IMR-90 (cell line): ENCODE measurements around the gene SYCE3. TPM values are rescaled to one million over a fixed set of nuclear protein-coding genes. Genes with fewer than 3 reads are reported as not detected.

Experiments
- ATAC-seq: fragments of 200-7000 bp; cut with Tn5 transposase; 2 replicates; pipeline ENCODE4 v1.9.1; 2020; ENCODE audit warnings: low read depth, mild to moderate bottlenecking, moderate library complexity
- BruUV-seq: library from RNA; stranded (reverse); fragments of 400-500 nt; replicated peaks from 2 replicates; lab custom pipeline; 2021; lab: Mats Ljungman, UMichigan
- CTCF ChIA-PET: fragments of 300-600 bp; formaldehyde crosslinking; extraction: SDS; loops from one replicate; lab custom pipeline; 2021; ENCODE audit warnings: antibody characterized with exemption; lab: Yijun Ruan, JAX
- POLR2A ChIA-PET: fragments of 300-600 bp; sonication (Branson Sonifier 250); formaldehyde crosslinking; loops from one replicate; lab custom pipeline; 2022; ENCODE audit warnings: antibody characterized with exemption; ENCODE audit not compliant: unreplicated experiment; lab: Charles Lee
- DNase-seq: peaks from one replicate; pipeline ENCODE4 v3.0.0; 2013
- H2AFZ ChIP-seq: replicated peaks from 2 replicates; pipeline ENCODE3; 2013; ENCODE audit warnings: low read length, mild to moderate bottlenecking; ENCODE audit not compliant: poor library complexity
- H2AK5ac ChIP-seq: 2 replicates; pipeline ENCODE4 v1.6.1; 2013; ENCODE audit warnings: low read depth, low read length, inconsistent platforms
- H2AK9ac ChIP-seq: replicated peaks from 2 replicates; pipeline ENCODE3; 2013; ENCODE audit warnings: mild to moderate bottlenecking, low read depth, low read length, moderate library complexity; ENCODE audit not compliant: poor library complexity
- H2BK120ac ChIP-seq: 2 replicates; pipeline ENCODE4 v1.6.1; 2013; ENCODE audit warnings: low read depth, low read length, inconsistent platforms
- H2BK15ac ChIP-seq: 3 replicates; pipeline ENCODE4 v1.6.1; 2013; ENCODE audit warnings: low read depth, low read length, inconsistent platforms
- H2BK20ac ChIP-seq: 2 replicates; pipeline ENCODE4 v1.6.1; 2013; ENCODE audit warnings: low read depth, mild to moderate bottlenecking, inconsistent platforms, low read length, moderate library complexity
- H2BK5ac ChIP-seq: 2 replicates; pipeline ENCODE4 v1.6.1; 2013; ENCODE audit warnings: mild to moderate bottlenecking, low read depth, low read length, inconsistent platforms; ENCODE audit not compliant: poor library complexity, severe bottlenecking
- H3K14ac ChIP-seq: replicated peaks from 2 replicates; pipeline ENCODE4 v1.6.1; 2013; ENCODE audit warnings: low read depth, low read length, inconsistent platforms
- H3K18ac ChIP-seq: 2 replicates; pipeline ENCODE4 v1.6.1; 2013; ENCODE audit warnings: low read depth, low read length, control low read depth
- H3K23ac ChIP-seq: 2 replicates; pipeline ENCODE4 v1.6.1; 2013; ENCODE audit warnings: low read depth, low read length, inconsistent platforms
- H3K27ac ChIP-seq: 2 replicates; pipeline ENCODE4 v1.5.1; 2013; ENCODE audit warnings: mild to moderate bottlenecking, control low read depth, low read length; ENCODE audit not compliant: insufficient read depth
- H3K27me3 ChIP-seq: 2 replicates; pipeline ENCODE4 v1.6.1; 2013; ENCODE audit warnings: low read length; ENCODE audit not compliant: control insufficient read depth, insufficient read depth
- H3K36me3 ChIP-seq: 2 replicates; pipeline ENCODE4 v1.6.1; 2013; ENCODE audit warnings: low read length, mixed read lengths; ENCODE audit not compliant: control insufficient read depth, insufficient read depth
- H3K4ac ChIP-seq: 2 replicates; pipeline ENCODE4 v1.6.1; 2013; ENCODE audit warnings: low read depth, low read length, inconsistent platforms
- H3K4me1 ChIP-seq: 2 replicates; pipeline ENCODE4 v1.6.1; 2013; ENCODE audit warnings: low read length, mixed read lengths; ENCODE audit not compliant: control insufficient read depth, insufficient read depth
- H3K4me2 ChIP-seq: 2 replicates; pipeline ENCODE4 v1.6.1; 2013; ENCODE audit warnings: low read depth, mild to moderate bottlenecking, control low read depth, low read length, moderate library complexity
- H3K4me3 ChIP-seq: 2 replicates; pipeline ENCODE4 v1.5.1; 2013; ENCODE audit warnings: low read depth, mild to moderate bottlenecking, control low read depth, low read length, moderate library complexity; ENCODE audit not compliant: insufficient read depth
- H3K56ac ChIP-seq: 2 replicates; pipeline ENCODE4 v1.6.1; 2013; ENCODE audit warnings: low read length, inconsistent platforms; ENCODE audit not compliant: insufficient read depth; ENCODE audit errors: extremely low read depth
- H3K79me1 ChIP-seq, 2 experiments: 2 replicates each; pipeline ENCODE4 v1.6.1; 2013; ENCODE audit warnings: low read length in 2 of 2, inconsistent platforms in 1 of 2, low read depth in 1 of 2
- H3K9ac ChIP-seq: 2 replicates; pipeline ENCODE4 v1.6.1; 2013; ENCODE audit warnings: low read depth, low read length, control low read depth
- H3K9me1 ChIP-seq: 2 replicates; pipeline ENCODE4 v1.6.1; 2013; ENCODE audit warnings: low read length, inconsistent platforms; ENCODE audit not compliant: insufficient read depth
- H3K9me3 ChIP-seq: 2 replicates; pipeline ENCODE4 v1.6.1; 2013; ENCODE audit warnings: low read length; ENCODE audit not compliant: control insufficient read depth, insufficient read depth
- H4K20me1 ChIP-seq: 2 replicates; pipeline ENCODE4 v1.6.1; 2013; ENCODE audit warnings: low read length, inconsistent platforms; ENCODE audit not compliant: insufficient read depth
- H4K5ac ChIP-seq: 2 replicates; pipeline ENCODE4 v1.6.1; 2013; ENCODE audit warnings: mild to moderate bottlenecking, low read depth, low read length, control low read depth
- H4K8ac ChIP-seq, 2 experiments: 2 replicates each; pipeline ENCODE4 v1.6.1; 2013; ENCODE audit warnings: low read depth in 2 of 2, low read length in 2 of 2, control low read depth in 1 of 2, inconsistent platforms in 1 of 2
- H4K91ac ChIP-seq: 2 replicates; pipeline ENCODE4 v1.6.1; 2013; ENCODE audit warnings: low read depth, low read length, inconsistent platforms; ENCODE audit not compliant: insufficient read depth
- BHLHE40 ChIP-seq: fragments of 150-350 bp; IDR thresholded peaks from 2 replicates; pipeline ENCODE4 v1.6.1; 2016; ENCODE audit warnings: mild to moderate bottlenecking, low read depth, low read length
- CEBPB ChIP-seq: IDR thresholded peaks from 2 replicates; pipeline ENCODE4 v1.6.1; 2012; ENCODE audit warnings: low read depth, low read length, improper control_type of control experiment
- CHD1 ChIP-seq: IDR thresholded peaks from 2 replicates; pipeline ENCODE4 v1.6.1; 2012; ENCODE audit warnings: low read depth, low read length, improper control_type of control experiment
- FOS ChIP-seq: fragments of 150-350 bp; IDR thresholded peaks from 2 replicates; pipeline ENCODE4 v1.6.1; 2016; ENCODE audit warnings: low read depth, low read length
- MAZ ChIP-seq: IDR thresholded peaks from 2 replicates; pipeline ENCODE4 v1.6.1; 2012; ENCODE audit warnings: low read depth, mild to moderate bottlenecking, low read length, improper control_type of control experiment, moderate library complexity, borderline replicate concordance
- MXI1 ChIP-seq: IDR thresholded peaks from 2 replicates; pipeline ENCODE4 v1.6.1; 2012; ENCODE audit warnings: low read depth, mild to moderate bottlenecking, low read length, moderate library complexity, borderline replicate concordance
- POLR2A ChIP-seq: IDR thresholded peaks from 2 replicates; pipeline ENCODE4 v1.6.1; 2012; ENCODE audit warnings: mild to moderate bottlenecking, low read depth, low read length
- RAD21 ChIP-seq: IDR thresholded peaks from 2 replicates; pipeline ENCODE4 v1.6.1; 2012; ENCODE audit warnings: low read length, improper control_type of control experiment
- RCOR1 ChIP-seq: IDR thresholded peaks from 2 replicates; pipeline ENCODE4 v1.6.1; 2012; ENCODE audit warnings: mild to moderate bottlenecking, low read length, improper control_type of control experiment; ENCODE audit not compliant: insufficient replicate concordance
- RFX5 ChIP-seq: IDR thresholded peaks from 2 replicates; pipeline ENCODE4 v1.8.0; 2012; ENCODE audit warnings: low read depth, mild to moderate bottlenecking, low read length, moderate library complexity
- SMC3 ChIP-seq: fragments of 150-350 bp; IDR thresholded peaks from 2 replicates; pipeline ENCODE4 v1.6.1; 2016; ENCODE audit warnings: low read depth, mild to moderate bottlenecking, antibody characterized with exemption, low read length, moderate library complexity
- WGBS, 2 experiments: methylation state at CpG; one replicate each; pipeline versions ENCODE4 v1.1.5 to v1.1.7; 2013; ENCODE audit warnings: missing lambda C conversion rate in 2 of 2; ENCODE audit not compliant: insufficient read length in 1 of 2; ENCODE audit errors: extremely low coverage in 2 of 2; 5-methylcytosine and 5-hydroxymethylcytosine counted together
- dilution Hi-C: fragments of 300-500 bp; cut with HindIII; formaldehyde crosslinking; loops from one replicate; pipeline ENCODE4 v1.14.3; 2018; ENCODE audit warnings: low sequenced_read_pairs; ENCODE audit not compliant: unreplicated experiment
- in situ Hi-C: fragments of 300-500 bp; cut with MboI; formaldehyde crosslinking; loops from 3 replicates; pipeline ENCODE4 v1.14.3; 2019; ENCODE audit warnings: low sequenced_read_pairs, inconsistent platforms, mixed read lengths
- intact Hi-C: fragments of 100-400 bp; cut with micrococcal nuclease; formaldehyde crosslinking; loops from 2 replicates; pipeline ENCODE4 v1.10.0; 2022
- polyA plus RNA-seq, 3 experiments: library from polyadenylated mRNA; depleted of rRNA; stranded (reverse); fragments of >200 nt; gene quantifications; 2 replicates each; pipeline ENCODE4 v1.2.3, GENCODE V29; 2012; ENCODE audit warnings: low replicate concordance in 1 of 3
- total RNA-seq: library from RNA; depleted of rRNA; stranded (reverse); fragments of >200 nt; gene quantifications from 2 replicates; pipeline ENCODE4 v1.2.3, GENCODE V29; 2012
- TF ChIP-seq, protein P1 (sequence below): fragments of 150-350 bp; IDR thresholded peaks from 2 replicates; pipeline ENCODE4 v1.6.1; 2017; ENCODE audit warnings: mild to moderate bottlenecking, antibody characterized with exemption, low read length, low read depth
- TF ChIP-seq, protein P2 (sequence below): fragments of 150-350 bp; IDR thresholded peaks from 2 replicates; pipeline ENCODE4 v1.6.1; 2016; ENCODE audit warnings: low read depth, mild to moderate bottlenecking, low read length, moderate library complexity, borderline replicate concordance
- TF ChIP-seq, protein P3 (sequence below): conservative IDR thresholded peaks from 2 replicates; pipeline ENCODE4 v1.5.1; 2012; ENCODE audit warnings: mild to moderate bottlenecking, low read depth, low read length, improper control_type of control experiment

SYCE3 gene
- total and polyA plus RNA-seq, 2 of the 4 experiments (the other 2 are of a cell fraction), result not detected

DNA sequence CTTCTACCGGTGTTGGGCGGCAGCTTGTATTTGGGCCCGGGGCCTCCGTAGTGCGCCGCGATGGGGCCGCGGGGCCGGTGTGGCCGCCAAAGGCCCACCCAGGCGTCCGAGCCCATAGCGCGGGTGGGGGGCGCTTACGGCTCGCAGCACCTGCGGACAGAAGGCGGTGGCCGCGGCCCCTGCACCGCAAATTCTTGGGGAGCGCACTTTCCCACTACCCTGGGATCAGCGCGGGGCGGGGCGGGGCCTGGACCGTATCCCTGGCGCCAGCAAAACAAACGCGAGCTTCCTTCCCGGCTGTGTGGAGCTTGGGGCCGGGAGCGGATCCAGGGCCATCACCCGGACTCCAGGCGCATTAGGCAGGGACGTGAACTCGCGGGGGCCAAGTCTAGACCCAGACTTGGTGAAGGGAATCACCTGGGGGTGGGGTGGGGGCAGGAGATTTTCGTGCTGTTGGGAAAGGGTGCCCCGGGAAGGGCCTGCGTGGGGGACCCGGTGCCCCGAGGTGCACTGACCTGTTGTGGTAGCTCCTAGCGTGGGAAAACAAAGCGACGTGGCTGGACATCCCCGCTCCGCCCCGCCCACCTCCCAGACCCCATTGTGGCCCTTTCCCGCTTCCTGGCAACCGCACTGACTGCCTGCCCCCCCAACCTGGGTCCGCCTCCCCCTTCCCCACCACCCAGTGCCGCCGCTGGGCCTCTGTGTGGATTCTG, 30.6 kb downstream of the SYCE3 start:
- Histone ChIP-seq H4K8ac (peak overlapping the region in 1 of 2 experiments; percentile 26; a peak in 2 of 4 replicates), H3K4me2 (peak overlapping the region; percentile 69), H2AFZ (peak overlapping the region; percentile 81), H3K4ac (0 out of 2 replicates have a peak overlapping the region, but pooled peaks have one; percentile 15), H4K20me1 (no peaks in the 10 kb centered on the region), H2BK20ac (no peak overlapping the region), H2BK15ac (no peak overlapping the region), H3K9ac (peak overlapping the region; percentile 49; the same call in 1 of the 2 replicates), H3K79me1 (peaks cover 4 to 13% of the 10 kb centered on the region in 2 experiments; a peak in 2 of 4 replicates), H3K23ac (no peak overlapping the region), H4K91ac (no peak overlapping the region), H2BK120ac (no peak overlapping the region), H3K56ac (no peak overlapping the region), H3K14ac (no peak overlapping the region; the same call in 1 of the 2 replicates), H3K9me1 (peaks cover 8% of the 10 kb centered on the region; the same call in 1 of the 2 replicates), H3K18ac (no peak overlapping the region), H3K4me3 (peak overlapping the region; percentile 39), H3K9me3 (no peaks in the 10 kb centered on the region), H3K4me1 (peaks cover 13% of the 10 kb centered on the region), H2AK5ac (peak overlapping the region; percentile 31; the same call in 1 of the 2 replicates), H3K27ac (no peak overlapping the region; the same call in 1 of the 2 replicates), H2AK9ac (peak overlapping the region; percentile 73), H3K27me3 (peaks cover 5% of the 10 kb centered on the region; the same call in 1 of the 2 replicates), H3K36me3 (no peaks in the 10 kb centered on the region), H4K5ac (no peak overlapping the region; the same call in 1 of the 2 replicates), H2BK5ac (no peak overlapping the region)
- BruUV-seq, result no TSS peak
- dilution Hi-C loops (no loop called here), in situ Hi-C loops (no loop called here), intact Hi-C loops (no loop called here)
- DNase-seq (peak; percentile 41), ATAC-seq (peak; percentile 67)
- CTCF ChIA-PET, result no interaction called here
- WGBS, 2 experiments, result 1% methylated on average over 29 of the region's 56 CpGs; no CpG with 5 or more reads in 1 of the 2 experiments
- POLR2A ChIA-PET, result no interaction called here
- no peak for TF ChIP-seq MXI1
- TF ChIP-seq FOS, result no peak
- no peak for TF ChIP-seq MAZ
- no peak for TF ChIP-seq POLR2A
- no peak for TF ChIP-seq CEBPB
- TF ChIP-seq RFX5, result no peak
- TF ChIP-seq BHLHE40, result no peak
- TF ChIP-seq CHD1, result no peak
- no peak for TF ChIP-seq RAD21
- no peak for TF ChIP-seq SMC3
- TF ChIP-seq, protein P1, sequence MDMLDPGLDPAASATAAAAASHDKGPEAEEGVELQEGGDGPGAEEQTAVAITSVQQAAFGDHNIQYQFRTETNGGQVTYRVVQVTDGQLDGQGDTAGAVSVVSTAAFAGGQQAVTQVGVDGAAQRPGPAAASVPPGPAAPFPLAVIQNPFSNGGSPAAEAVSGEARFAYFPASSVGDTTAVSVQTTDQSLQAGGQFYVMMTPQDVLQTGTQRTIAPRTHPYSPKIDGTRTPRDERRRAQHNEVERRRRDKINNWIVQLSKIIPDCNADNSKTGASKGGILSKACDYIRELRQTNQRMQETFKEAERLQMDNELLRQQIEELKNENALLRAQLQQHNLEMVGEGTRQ, result no peak
- TF ChIP-seq, protein P2, sequence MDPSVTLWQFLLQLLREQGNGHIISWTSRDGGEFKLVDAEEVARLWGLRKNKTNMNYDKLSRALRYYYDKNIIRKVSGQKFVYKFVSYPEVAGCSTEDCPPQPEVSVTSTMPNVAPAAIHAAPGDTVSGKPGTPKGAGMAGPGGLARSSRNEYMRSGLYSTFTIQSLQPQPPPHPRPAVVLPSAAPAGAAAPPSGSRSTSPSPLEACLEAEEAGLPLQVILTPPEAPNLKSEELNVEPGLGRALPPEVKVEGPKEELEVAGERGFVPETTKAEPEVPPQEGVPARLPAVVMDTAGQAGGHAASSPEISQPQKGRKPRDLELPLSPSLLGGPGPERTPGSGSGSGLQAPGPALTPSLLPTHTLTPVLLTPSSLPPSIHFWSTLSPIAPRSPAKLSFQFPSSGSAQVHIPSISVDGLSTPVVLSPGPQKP, result no peak
- TF ChIP-seq, protein P3, sequence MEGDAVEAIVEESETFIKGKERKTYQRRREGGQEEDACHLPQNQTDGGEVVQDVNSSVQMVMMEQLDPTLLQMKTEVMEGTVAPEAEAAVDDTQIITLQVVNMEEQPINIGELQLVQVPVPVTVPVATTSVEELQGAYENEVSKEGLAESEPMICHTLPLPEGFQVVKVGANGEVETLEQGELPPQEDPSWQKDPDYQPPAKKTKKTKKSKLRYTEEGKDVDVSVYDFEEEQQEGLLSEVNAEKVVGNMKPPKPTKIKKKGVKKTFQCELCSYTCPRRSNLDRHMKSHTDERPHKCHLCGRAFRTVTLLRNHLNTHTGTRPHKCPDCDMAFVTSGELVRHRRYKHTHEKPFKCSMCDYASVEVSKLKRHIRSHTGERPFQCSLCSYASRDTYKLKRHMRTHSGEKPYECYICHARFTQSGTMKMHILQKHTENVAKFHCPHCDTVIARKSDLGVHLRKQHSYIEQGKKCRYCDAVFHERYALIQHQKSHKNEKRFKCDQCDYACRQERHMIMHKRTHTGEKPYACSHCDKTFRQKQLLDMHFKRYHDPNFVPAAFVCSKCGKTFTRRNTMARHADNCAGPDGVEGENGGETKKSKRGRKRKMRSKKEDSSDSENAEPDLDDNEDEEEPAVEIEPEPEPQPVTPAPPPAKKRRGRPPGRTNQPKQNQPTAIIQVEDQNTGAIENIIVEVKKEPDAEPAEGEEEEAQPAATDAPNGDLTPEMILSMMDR, result no peak
- TF ChIP-seq RCOR1, result no peak
